ENCODE data around the gene HOTAIR.

The HOTAIR gene

DNA sequence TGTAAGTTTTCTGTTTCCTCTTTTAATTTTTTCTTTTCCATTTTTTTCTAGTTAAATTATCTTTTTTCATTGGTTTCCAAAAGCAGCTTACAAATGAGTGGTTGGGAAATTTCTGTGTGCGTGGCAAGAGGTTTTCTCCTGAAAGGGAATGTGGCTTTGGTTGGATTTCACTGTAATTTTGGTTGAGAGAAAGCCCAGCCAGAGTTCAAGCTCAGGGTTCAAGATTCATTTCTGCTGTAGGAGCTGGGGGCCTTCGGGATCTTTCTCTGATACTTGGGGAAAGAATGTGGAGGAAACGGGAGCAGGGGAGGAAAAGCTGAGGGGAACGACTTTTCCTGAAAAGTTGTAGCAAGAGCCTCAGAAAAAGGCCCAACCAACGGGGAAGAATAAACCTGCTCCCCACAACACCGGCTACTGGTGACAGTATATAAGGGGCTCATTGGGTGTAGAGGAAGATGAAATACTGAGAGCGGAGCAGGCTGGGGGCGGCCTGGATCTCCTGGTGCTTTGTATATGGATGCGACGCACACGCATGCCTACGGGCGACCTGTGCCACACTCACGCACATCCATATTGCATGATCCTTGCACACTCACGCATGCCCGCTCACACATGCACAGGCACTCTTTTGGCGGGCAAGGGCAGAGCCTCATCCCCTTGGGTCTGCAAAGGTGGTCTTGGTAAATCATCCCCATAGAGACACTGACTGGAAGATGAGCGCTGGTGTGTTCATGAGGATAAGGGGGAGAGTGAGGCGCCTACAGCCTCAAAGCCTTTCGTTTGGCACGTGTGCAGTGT is 12.1 kb upstream of the HOTAIR start:
- H3K4me3 Mint-ChIP-seq = no peak overlapping the region
- no peak overlapping the region for H3K27ac Mint-ChIP-seq
- DNase-seq (no peak), ATAC-seq (no peak)
- H3K27me3 Mint-ChIP-seq = peaks cover 100% of the 10 kb centered on the region
- peaks cover 71% of the 10 kb centered on the region for H3K4me1 Mint-ChIP-seq
- H3K9me3 Mint-ChIP-seq = no peaks in the 10 kb centered on the region

DNA sequence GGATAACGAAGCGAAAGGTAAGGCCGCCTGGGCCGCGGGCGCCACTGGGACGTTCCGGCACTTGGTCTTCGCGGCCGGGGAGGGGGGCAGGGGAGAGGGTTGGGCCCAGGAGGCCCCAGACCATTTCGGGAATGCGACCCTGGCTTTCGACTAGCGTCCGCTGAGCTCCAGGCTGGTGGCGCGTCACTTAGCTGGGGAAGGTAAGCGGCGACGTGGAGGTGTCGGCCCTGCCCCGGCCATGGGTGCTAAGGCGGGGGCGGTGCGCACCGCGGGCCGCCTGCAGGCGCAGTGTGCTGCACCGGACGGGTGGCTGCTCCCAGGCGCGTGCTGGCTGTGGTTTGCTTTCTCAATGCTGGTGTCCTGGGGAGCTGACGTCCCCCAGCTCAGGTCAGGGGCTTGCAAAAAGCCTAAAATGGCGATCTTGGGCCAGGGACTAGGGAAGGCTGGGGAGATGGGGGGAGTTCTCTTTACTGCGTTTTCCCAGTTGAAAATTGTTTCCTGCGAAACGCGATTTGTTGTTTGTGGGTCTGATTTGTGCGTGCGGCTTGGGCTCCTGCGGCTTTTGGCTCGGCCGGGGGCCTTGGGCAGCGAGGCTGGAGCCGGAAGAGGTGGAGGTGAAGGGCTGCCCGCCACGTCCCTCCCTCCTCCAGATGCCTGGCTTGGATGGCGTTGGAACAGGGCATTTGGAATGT is 11.4 kb upstream of the HOTAIR start:
- ATAC-seq = peak; percentile 52
- peaks cover 67% of the 10 kb centered on the region for H3K4me1 Mint-ChIP-seq
- H3K27me3 Mint-ChIP-seq = peaks cover 100% of the 10 kb centered on the region
- peak overlapping the region; percentile 67 to 79 for H3K4me3 Mint-ChIP-seq
- DNase-seq = peak in 1 of 2 donors; percentile 28
- H3K9me3 Mint-ChIP-seq = no peaks in the 10 kb centered on the region
- H3K27ac Mint-ChIP-seq = peak overlapping the region in 1 of 2 donors; percentile 68

DNA sequence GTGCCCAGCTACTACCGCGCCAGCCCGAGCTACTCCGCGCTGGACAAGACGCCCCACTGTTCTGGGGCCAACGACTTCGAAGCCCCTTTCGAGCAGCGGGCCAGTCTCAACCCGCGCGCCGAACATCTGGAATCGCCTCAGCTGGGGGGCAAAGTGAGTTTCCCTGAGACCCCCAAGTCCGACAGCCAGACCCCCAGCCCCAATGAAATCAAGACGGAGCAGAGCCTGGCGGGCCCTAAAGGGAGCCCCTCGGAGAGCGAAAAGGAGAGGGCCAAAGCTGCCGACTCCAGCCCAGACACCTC is 10.9 kb upstream of the HOTAIR start:
- peaks cover 100% of the 10 kb centered on the region for H3K27me3 Mint-ChIP-seq
- H3K4me1 Mint-ChIP-seq = peaks cover 66% of the 10 kb centered on the region
- no peak for ATAC-seq
- H3K4me3 Mint-ChIP-seq = peak overlapping the region; percentile 67 to 79
- no peaks in the 10 kb centered on the region for H3K9me3 Mint-ChIP-seq
- no peak overlapping the region for H3K27ac Mint-ChIP-seq
- no peak for DNase-seq

DNA sequence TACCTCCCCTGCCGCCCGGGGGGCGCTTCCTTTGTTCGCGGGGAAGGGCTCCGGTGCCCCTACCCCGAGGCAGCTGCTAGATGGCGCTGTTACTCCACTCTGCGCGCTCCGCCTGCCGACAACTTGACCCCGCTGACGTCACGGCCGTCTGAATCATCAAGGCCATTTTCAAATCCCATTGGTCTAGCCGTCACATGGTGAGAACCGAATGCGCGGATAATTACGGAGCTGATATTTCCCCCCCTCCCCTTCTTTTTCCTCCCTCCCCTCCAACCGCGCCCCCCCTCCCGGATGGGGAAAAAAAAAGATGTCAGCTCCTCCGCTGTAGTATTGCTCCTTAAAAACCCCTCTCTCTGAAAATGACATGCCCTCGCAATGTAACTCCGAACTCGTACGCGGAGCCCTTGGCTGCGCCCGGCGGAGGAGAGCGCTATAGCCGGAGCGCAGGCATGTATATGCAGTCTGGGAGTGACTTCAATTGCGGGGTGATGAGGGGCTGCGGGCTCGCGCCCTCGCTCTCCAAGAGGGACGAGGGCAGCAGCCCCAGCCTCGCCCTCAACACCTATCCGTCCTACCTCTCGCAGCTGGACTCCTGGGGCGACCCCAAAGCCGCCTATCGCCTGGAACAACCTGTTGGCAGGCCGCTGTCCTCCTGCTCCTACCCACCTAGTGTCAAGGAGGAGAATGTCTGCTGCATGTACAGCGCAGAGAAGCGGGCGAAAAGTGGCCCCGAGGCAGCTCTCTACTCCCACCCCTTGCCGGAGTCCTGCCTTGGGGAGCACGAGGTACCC is 10.3 kb upstream of the HOTAIR start, which contains the start of gene HOXC10:
Gene HOXC10, plus strand, starts transcription at position 246 of the 791 bp plus-strand sequence. Its CDS starts 114 bp downstream, at position 360.
- Mint-ChIP-seq H3K27me3 (peaks cover 100% of the 10 kb centered on the region), H3K4me1 (peaks cover 66% of the 10 kb centered on the region), H3K9me3 (no peaks in the 10 kb centered on the region), H3K4me3 (peak within 1 kb of the TSS; percentile 67 to 79), H3K27ac (no peak within 1 kb of the TSS)
- DNase-seq = peak; percentile 86 to 89
- peak; percentile 75 for ATAC-seq

DNA sequence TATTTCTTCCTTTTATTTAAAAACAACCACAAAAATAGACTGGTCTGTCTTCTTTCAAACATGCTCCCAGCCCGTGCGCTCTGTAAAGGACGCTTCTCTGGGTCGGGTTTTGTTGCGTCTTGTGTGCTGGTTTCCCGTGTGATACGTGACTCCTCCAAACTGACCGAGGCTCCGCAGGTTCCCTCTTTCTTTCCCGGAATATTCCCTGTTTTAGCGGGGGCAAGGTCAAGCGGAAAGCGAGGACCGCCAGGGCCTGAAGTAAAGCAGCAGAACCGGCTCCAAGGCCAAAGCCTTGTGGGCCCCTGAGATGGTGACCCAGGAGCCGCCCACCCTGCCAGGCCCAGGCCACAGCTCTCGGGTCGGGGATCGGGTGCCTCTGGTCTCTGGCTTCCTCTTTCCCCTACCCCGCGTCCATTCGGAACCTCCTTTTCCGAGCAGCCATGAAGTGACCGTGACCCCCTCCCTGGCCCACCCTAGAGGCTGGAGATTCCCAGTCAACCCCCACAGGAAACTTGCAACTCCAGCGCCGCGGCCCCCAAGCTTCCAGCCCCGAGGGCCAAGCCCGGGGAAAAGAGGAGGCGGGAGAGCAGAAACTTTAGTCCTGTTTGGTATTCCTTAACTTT is 9.3 kb upstream of the HOTAIR start:
- peaks cover 100% of the 10 kb centered on the region for H3K27me3 Mint-ChIP-seq
- no peak overlapping the region for H3K4me3 Mint-ChIP-seq
- DNase-seq = no peak
- H3K9me3 Mint-ChIP-seq = no peaks in the 10 kb centered on the region
- no peak for ATAC-seq
- peaks cover 57% of the 10 kb centered on the region for H3K4me1 Mint-ChIP-seq
- peak overlapping the region in 1 of 2 donors; percentile 29 for H3K27ac Mint-ChIP-seq

DNA sequence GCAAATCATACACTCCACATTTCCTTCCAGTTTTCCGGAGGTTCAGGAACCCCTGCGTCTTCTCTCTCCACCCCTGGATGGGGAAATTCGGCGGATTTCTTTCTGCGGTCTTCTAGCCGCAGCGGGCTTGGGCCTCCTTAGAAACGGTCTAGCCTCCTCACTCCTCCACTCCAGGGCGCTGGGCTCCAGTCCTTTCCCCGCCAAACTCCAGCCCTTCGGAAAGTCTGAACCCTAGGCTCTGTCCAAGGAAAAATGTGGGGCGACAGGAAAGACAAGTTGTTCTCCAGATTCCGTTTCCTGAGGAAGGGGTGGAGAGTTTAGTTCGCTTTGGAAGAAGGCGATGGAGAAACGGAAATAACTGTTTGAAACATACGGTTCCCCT is 8.8 kb upstream of the HOTAIR start:
- Mint-ChIP-seq H3K9me3 (no peaks in the 10 kb centered on the region), H3K4me1 (peaks cover 52% of the 10 kb centered on the region), H3K27ac (peak overlapping the region in 1 of 2 donors; percentile 29), H3K4me3 (no peak overlapping the region), H3K27me3 (peaks cover 100% of the 10 kb centered on the region)
- ATAC-seq = no peak
- no peak for DNase-seq

DNA sequence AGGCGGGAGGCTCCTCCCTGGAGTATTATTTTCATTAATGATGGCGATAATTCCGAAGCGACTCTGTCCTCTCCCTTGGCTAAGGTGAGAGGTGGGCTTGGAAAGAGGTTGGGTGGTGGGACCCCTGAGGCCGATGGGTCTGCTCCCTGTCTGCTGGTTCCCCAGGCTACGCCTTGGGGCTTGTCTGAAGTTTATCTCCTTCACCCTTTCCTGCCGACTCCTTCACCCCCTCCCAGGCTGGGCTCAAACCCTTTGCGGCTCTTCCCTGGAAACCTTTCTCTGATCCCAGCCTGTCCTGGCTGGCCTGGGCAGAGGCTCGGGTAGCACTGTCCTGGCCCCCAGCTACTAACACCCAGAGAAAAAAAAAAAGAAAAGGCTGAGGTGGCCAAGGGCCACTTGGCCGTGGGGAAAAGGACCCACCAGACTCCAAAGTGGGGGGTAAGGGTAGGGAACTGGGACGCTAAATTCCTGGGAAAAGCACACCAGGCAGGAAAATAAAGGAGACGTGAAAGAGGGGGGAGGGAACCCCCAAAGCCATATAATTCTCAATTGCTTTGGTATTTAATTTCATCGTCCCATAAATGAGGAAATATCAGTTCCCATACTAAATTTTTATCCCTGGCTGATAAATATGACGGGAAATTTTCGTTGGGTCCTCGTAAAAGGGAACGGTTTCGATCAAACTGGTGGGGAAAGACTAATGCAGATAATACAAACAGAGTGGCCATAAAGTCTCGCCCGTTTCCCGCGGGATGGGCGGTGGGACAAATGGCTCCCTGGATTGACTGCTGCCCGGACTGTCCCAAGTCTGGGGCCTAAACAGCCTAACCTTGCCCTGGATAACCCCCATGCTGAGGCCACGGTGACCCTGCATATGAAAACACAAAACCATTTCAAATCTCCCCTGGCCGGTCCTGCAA is 8.2 kb upstream of the HOTAIR start:
- Mint-ChIP-seq H3K9me3 (no peaks in the 10 kb centered on the region), H3K27ac (peak overlapping the region in 1 of 2 donors; percentile 29), H3K27me3 (peaks cover 100% of the 10 kb centered on the region), H3K4me1 (peaks cover 46% of the 10 kb centered on the region), H3K4me3 (no peak overlapping the region)
- ATAC-seq (no peak), DNase-seq (no peak)

DNA sequence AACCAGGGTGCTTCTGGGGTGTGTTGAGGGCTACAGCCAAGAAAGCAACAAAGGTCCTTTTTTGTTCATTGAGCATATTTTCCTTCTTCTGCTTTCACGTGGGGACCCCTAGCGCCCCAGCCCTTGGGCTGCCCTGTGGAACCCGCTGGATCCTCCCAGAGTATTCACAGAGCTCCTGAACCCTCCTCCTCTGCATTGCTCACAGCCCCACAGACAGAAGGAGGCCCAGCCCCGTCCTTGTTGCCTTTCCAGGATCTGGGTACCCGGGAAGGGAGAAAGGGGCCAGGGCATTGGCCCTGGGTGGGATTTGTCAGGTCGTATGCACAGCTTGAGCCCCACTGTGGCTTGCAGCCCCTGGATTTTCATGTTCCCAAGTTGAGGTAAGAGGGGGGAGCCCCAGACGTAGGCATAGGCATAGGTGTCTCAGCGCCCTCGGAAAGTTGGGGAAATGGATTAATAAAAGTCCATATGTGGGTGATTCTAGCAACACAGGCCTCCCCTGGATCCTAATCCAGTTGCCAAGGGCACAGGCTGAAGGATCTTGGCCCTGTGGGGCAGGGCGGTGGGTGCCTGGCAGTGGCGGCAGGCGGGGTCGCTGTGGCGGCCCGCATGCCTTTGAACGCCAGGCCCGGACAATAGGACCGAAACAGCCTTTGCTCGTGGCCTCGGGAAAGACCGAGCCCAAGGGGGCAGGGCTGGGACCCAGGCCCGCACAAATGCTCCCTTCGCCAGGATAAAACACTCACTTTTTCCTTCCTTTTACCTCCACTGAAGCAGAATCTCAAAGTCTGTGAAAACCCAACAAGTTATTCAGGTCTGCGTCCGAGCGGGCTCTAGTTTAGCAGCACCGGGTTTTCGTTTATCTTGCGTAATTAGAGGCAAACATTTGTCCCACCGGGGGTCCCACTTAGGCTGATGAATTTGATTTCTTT is 7.1 kb upstream of the HOTAIR start:
- Mint-ChIP-seq H3K4me3 (no peak overlapping the region), H3K9me3 (no peaks in the 10 kb centered on the region)
- DNase-seq = no peak

DNA sequence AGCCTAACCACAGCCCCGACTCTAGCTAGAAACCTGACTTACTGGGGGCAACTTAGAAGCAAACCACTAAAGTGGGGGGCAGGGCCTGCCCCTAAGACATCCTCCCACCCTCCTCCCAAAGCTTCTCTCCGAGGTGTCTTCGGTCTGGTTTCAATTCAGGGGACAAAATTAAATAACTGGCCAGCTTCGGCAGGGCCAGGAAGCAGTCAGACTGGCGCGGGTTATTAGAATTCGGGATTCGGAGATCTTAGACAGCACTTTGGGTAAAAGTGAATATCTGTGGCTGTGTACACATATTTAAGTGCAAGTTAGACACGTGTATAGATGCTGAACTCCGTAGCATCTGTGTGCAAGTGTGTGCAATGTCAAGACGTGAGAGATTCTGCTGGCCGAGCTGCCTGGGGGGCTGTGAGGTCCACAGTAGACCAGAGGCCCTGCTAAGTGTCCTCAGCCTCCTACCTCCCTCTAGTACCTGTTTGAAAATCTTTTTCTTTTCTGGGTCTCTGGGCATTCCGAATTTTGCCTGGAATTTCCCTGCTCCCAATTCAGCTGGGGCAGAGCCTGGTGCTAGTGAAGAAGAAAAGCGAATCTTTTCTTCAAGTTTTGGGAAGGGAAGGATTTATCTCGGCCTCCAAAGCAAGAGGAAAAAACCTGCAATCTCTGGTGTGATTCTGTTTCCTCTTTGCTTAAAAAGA is 6.2 kb upstream of the HOTAIR start:
- ATAC-seq (no peak), DNase-seq (no peak)
- no peak overlapping the region for H3K4me3 Mint-ChIP-seq
- no peaks in the 10 kb centered on the region for H3K9me3 Mint-ChIP-seq
- H3K27me3 Mint-ChIP-seq = peaks cover 100% of the 10 kb centered on the region
- peaks cover 35% of the 10 kb centered on the region for H3K4me1 Mint-ChIP-seq
- H3K27ac Mint-ChIP-seq = no peak overlapping the region

More for the DNA sequence above, 7.1 kb upstream of the HOTAIR start:
- no peak for ATAC-seq
- peaks cover 43% of the 10 kb centered on the region for H3K4me1 Mint-ChIP-seq
- H3K27me3 Mint-ChIP-seq = peaks cover 100% of the 10 kb centered on the region
- H3K27ac Mint-ChIP-seq = no peak overlapping the region

DNA sequence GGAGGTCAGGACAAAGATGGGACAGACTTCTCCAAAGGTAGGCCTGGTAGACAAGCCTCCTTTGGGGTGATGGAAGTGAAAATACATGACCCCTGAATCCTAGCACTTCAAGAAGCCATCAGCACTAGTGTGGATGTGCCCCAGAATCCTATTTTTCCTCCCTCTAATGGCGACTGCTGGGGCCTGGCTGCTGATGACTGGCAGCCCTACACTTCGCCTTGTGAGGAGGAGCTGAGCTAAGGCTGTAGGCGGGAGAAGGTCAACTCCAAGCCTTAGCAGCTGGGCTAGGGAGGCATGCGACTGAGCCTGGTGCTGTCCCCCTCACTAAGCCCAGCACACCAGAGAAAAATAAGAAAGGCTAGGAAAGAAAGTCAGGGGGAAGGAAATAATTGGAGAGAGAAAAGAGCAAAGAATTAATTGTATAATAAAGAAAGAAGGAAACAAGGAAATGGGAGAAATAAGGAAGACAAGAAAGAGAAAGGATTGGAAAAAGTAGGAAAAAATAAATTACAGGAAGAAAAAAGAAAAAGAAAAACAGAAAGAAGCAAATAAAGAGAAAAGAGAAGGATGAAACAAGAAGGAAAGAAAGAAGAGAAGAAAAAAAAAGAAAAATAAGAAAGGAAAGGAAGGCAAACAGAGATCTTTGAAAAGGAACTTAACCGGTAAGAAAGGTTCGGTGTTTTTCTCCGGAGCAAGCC is 5.5 kb upstream of the HOTAIR start:
- DNase-seq (no peak), ATAC-seq (no peak)
- Mint-ChIP-seq H3K4me1 (peaks cover 35% of the 10 kb centered on the region), H3K27me3 (peaks cover 100% of the 10 kb centered on the region), H3K27ac (no peak overlapping the region), H3K9me3 (no peaks in the 10 kb centered on the region), H3K4me3 (no peak overlapping the region)

DNA sequence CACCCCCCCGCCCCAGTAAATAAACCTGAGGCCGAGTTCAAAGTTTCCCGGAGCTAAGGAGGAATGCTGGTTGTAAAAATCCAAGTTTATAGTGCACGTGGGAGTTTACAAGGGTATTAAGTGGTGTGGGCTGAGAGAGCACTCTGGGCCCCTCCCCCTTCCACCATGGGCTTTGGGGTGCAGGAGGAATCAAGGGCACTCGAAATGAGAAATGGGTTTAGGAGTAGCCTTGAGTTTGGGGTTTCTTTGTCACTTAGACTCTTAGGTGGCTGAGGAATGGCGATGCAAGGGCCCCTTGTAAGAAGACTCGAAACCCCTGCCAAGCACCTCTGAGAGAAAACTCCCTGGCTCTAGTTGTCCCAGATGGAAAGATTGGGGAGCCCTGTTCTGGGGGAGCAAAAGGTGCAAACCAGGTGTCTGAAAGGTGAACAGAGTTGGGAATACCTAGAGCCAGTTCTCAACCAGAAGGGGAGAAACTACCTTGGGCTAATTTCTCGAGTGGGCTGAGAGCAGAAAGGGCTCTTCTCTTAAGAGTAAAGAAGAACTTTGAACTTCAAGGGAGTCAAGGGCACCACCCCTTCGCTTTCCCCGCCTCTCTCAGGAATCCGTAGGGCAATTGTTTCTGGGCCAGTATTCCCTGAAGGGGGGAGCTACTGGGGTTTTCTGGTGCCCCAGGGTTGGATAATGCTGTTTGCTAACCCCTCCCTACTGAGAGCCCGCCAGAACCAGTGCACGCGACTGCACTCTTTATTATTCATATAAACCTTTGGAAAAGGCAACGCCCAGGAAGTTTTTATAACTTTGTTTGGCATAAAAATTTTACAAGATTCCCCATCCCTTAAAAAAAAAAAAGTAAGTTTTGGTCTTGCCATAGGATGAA is 4.0 kb upstream of the HOTAIR start:
- no peaks in the 10 kb centered on the region for H3K9me3 Mint-ChIP-seq
- DNase-seq = no peak
- H3K27ac Mint-ChIP-seq = no peak overlapping the region
- no peak for ATAC-seq
- H3K4me1 Mint-ChIP-seq = peaks cover 39% of the 10 kb centered on the region
- peaks cover 98% of the 10 kb centered on the region for H3K27me3 Mint-ChIP-seq
- no peak overlapping the region for H3K4me3 Mint-ChIP-seq
